ENCODE data around the gene AHR.
"Not testable (repeated sequence)": the region's sequence is repeated elsewhere in the genome, so short reads cannot be mapped to it uniquely, and the experiment has no call there.

Gene AHR

GRCh38 chr7:17374654-17375053 is 76.2 kb downstream of the AHR start:
- no peak overlapping the region for H3K4me3 ChIP-seq
- no peak for DNase-seq (ENCODE audit: low spot score)
- no peak for TF ChIP-seq CTCF (IDR thresholded peaks at IDR 0.05)
- no peak overlapping the region for H3K27ac ChIP-seq

GRCh38 chr7:17376595-17376994 is 78.1 kb downstream of the AHR start:
- Histone ChIP-seq H3K4me3 (no peak overlapping the region), H3K27ac (no peak overlapping the region)
- TF ChIP-seq CTCF (IDR thresholded peaks at IDR 0.05) = no peak
- no peak for DNase-seq (ENCODE audit: low spot score)

GRCh38 chr7:17380736-17381662 is 82.5 kb downstream of the AHR start:
- H3K4me3 ChIP-seq = no peak overlapping the region
- DNase-seq (ENCODE audit: low spot score) = no peak
- H3K27ac ChIP-seq = no peak overlapping the region
- no peak for TF ChIP-seq CTCF (IDR thresholded peaks at IDR 0.05)

- H3K4me3 ChIP-seq; H3K27ac ChIP-seq; DNase-seq (ENCODE audit: low spot score): not testable (repeated sequence)
These were observed 84.2 kb downstream of the AHR start for GRCh38 chr7:17382408-17383354.

- Histone ChIP-seq H3K4me3 (no peak overlapping the region), H3K27ac (no peak overlapping the region)
- TF ChIP-seq CTCF (IDR thresholded peaks at IDR 0.05) = no peak
- no peak for DNase-seq (ENCODE audit: low spot score)
These were observed 85.9 kb downstream of the AHR start for GRCh38 chr7:17384400-17384799.

- Histone ChIP-seq H3K27ac (no peak overlapping the region), H3K4me3 (no peak overlapping the region)
- no peak for TF ChIP-seq CTCF (IDR thresholded peaks at IDR 0.05)
- no peak for DNase-seq (ENCODE audit: low spot score)
These were observed 87.2 kb downstream of the AHR start for GRCh38 chr7:17385612-17386011.

GRCh38 chr7:17390392-17390791 is 91.9 kb downstream of the AHR start:
- no peak for DNase-seq (ENCODE audit: low spot score)
- TF ChIP-seq CTCF (IDR thresholded peaks at IDR 0.05) = no peak
- no peak overlapping the region for H3K4me3 ChIP-seq
- H3K27ac ChIP-seq = no peak overlapping the region

All from coronary artery (tissue), 2 donors.